ENCODE results near the gene DPP10. TPM values are rescaled to one million over a fixed set of nuclear protein-coding genes. Genes with fewer than 3 reads are reported as not detected.

DPP10 gene
- total RNA-seq, 1 donor from 2014 or later, result 2.1 TPM

- TF ChIP-seq CTCF (conservative IDR thresholded peaks at IDR 0.05), result no peak
- DNase-seq (ENCODE audit: low read depth, low spot score), result no peak
- no peak overlapping the region for H3K27ac Mint-ChIP-seq (ENCODE audit: unreplicated experiment)
- H3K27me3 Mint-ChIP-seq (ENCODE audit: low read depth), result no peaks in the 10 kb centered on the region
- H3K4me1 Mint-ChIP-seq, result no peaks in the 10 kb centered on the region
- peaks cover 2% of the 10 kb centered on the region for H3K9me3 Mint-ChIP-seq
- H3K4me3 Mint-ChIP-seq, result no peak overlapping the region
- no peaks in the 10 kb centered on the region for H3K36me3 Mint-ChIP-seq (ENCODE audit: low read depth)
Observed at GRCh38 chr2:115568643-115569042, 1126.2 kb downstream of the DPP10 start.

- H3K27ac Mint-ChIP-seq (ENCODE audit: unreplicated experiment), result no peak overlapping the region
- H3K36me3 Mint-ChIP-seq (ENCODE audit: low read depth), result no peaks in the 10 kb centered on the region
- H3K4me1 Mint-ChIP-seq, result no peaks in the 10 kb centered on the region
- DNase-seq (ENCODE audit: low read depth, low spot score), result no peak
- no peak overlapping the region for H3K4me3 Mint-ChIP-seq
- H3K27me3 Mint-ChIP-seq (ENCODE audit: low read depth), result no peaks in the 10 kb centered on the region
- H3K9me3 Mint-ChIP-seq, result peaks cover 2% of the 10 kb centered on the region
- TF ChIP-seq CTCF (conservative IDR thresholded peaks at IDR 0.05), result no peak
Observed at GRCh38 chr2:115569547-115569946, 1127.1 kb downstream of the DPP10 start.

GRCh38 chr2:115572746-115573145 lies 1130.3 kb downstream of the DPP10 start:
- TF ChIP-seq CTCF (conservative IDR thresholded peaks at IDR 0.05), result no peak
- DNase-seq (ENCODE audit: low read depth, low spot score), result no peak
- H3K9me3 Mint-ChIP-seq, result peaks cover 2% of the 10 kb centered on the region
- H3K27me3 Mint-ChIP-seq (ENCODE audit: low read depth), result no peaks in the 10 kb centered on the region
- no peak overlapping the region for H3K27ac Mint-ChIP-seq (ENCODE audit: unreplicated experiment)
- H3K4me3 Mint-ChIP-seq, result no peak overlapping the region
- H3K36me3 Mint-ChIP-seq (ENCODE audit: low read depth), result no peaks in the 10 kb centered on the region
- no peaks in the 10 kb centered on the region for H3K4me1 Mint-ChIP-seq

GRCh38 chr2:115573756-115574155 lies 1131.3 kb downstream of the DPP10 start:
- H3K4me3 Mint-ChIP-seq, result no peak overlapping the region
- H3K27me3 Mint-ChIP-seq (ENCODE audit: low read depth), result no peaks in the 10 kb centered on the region
- H3K4me1 Mint-ChIP-seq, result no peaks in the 10 kb centered on the region
- peaks cover 2% of the 10 kb centered on the region for H3K9me3 Mint-ChIP-seq
- no peak overlapping the region for H3K27ac Mint-ChIP-seq (ENCODE audit: unreplicated experiment)
- no peak for DNase-seq (ENCODE audit: low read depth, low spot score)
- H3K36me3 Mint-ChIP-seq (ENCODE audit: low read depth), result no peaks in the 10 kb centered on the region
- no peak for TF ChIP-seq CTCF (conservative IDR thresholded peaks at IDR 0.05)

GRCh38 chr2:115574667-115575066 lies 1132.2 kb downstream of the DPP10 start:
- peaks cover 2% of the 10 kb centered on the region for H3K9me3 Mint-ChIP-seq
- no peak overlapping the region for H3K4me3 Mint-ChIP-seq

More at GRCh38 chr2:115574667-115575066, 1132.2 kb downstream of the DPP10 start:
- Mint-ChIP-seq H3K27ac (ENCODE audit: unreplicated experiment) (no peak overlapping the region), H3K27me3 (ENCODE audit: low read depth) (no peaks in the 10 kb centered on the region), H3K4me1 (no peaks in the 10 kb centered on the region), H3K36me3 (ENCODE audit: low read depth) (no peaks in the 10 kb centered on the region)
- TF ChIP-seq CTCF (conservative IDR thresholded peaks at IDR 0.05), result no peak
- DNase-seq (ENCODE audit: low read depth, low spot score), result no peak
